Jurkat, Clone E6-1 (cell line): ENCODE measurements around the gene CKS2. TPM values are rescaled to one million over a fixed set of nuclear protein-coding genes. Genes with fewer than 3 reads are reported as not detected.
A peak's percentile ranks its signal among the peaks of the same experiment; 100 is the strongest.
"Not testable (repeated sequence)": the region's sequence is repeated elsewhere in the genome, so short reads cannot be mapped to it uniquely, and the experiment has no call there.

ENCODE experiments used
- DNase-seq: peaks from one replicate; pipeline ENCODE4 v3.0.0-alpha.2; 2011; ENCODE audit warnings: low read depth, low spot score
- H3K4me3 ChIP-seq: 2 replicates; pipeline ENCODE4 v1.5.1; 2011; ENCODE audit warnings: mild to moderate bottlenecking, low read length, control low read depth, moderate library complexity
- polyA plus RNA-seq: library from polyadenylated mRNA; unstranded; fragments of >200 nt; gene quantifications from one replicate; pipeline ENCODE4 v1.2.1, GENCODE V29; 2012; ENCODE audit warnings: missing spikeins; ENCODE audit not compliant: insufficient read length, insufficient read depth

Gene CKS2
- polyA plus RNA-seq = 517 TPM

DNA sequence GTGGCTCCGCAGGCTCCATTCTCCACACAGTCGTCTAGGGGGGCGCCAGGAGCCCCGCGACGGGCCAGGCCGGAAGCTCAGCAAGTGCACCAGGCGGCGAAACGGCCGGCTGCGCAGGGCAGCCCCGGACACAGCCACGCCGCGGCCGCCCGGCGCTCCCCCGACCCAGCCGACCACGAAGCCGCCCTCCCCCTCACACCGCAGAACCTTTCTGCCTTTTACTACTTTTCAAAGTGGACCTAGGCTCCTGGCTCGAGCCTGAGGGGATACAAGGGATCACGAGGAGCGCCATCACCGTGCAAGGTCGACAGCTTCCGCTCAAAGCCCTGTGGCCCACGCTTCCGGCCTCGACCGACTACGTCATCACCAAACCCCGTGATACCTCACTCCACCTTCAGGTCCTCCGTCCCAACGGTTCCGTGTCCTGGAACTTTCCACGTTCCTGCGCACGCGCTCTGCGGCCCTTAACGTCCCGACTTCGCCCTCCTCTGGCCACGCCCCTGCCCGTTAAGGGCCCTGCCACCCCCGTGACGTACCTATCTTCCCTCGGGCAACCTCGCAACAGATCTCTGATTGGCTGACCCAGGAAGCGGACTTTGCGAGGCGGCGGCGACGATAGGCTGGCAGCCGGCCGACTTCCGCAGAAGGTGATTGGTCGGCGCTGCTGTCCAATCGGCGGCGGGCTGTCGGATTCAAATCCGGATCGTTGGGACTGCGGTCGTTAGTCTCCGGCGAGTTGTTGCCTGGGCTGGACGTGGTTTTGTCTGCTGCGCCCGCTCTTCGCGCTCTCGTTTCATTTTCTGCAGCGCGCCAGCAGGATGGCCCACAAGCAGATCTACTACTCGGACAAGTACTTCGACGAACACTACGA is at the start of gene CKS2:
CKS2 (plus strand) TSS at position 721 of the 871 bp plus-strand sequence; CDS start at position 819, 98 bp downstream.
- DNase-seq = peak; percentile 100
- H3K4me3 ChIP-seq = peak within 1 kb of the TSS; percentile 63

DNA sequence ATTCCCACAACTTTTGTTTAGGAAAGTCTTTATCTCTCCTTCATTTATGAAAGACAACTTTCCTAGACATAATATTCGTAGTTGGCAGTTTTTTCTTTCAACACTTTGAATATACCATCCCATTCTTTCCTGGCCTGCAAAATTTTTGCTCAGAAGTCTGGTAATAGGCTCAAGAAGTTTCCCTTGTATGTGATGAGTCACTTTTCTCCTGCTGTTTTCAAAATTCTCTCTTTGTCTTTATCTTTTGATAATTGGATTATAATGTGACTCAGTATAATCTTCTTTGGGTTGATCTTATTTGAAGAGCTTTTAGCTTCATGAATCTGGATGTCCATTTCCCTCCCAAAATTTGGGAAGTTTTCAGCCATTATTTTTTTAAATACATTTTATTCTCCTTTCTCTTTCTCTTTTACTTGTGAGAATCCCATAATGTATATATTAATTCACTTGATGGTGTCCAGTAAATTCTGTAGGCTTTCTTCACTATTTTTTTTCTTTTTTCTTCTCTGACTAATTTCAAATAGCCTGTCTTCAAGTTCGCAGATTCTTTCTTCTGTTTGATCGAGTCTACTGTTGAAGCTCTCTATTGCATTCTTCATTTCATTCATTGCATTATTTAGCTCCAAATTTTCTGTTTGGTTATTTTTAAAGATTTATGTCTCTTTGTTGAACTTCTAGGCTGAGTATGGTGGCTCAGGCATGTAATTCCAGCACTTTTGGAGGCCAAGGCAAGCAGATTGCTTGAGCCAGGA is 37.3 kb upstream of the CKS2 start:
- H3K4me3 ChIP-seq = no peak overlapping the region
- no peak for DNase-seq

DNA sequence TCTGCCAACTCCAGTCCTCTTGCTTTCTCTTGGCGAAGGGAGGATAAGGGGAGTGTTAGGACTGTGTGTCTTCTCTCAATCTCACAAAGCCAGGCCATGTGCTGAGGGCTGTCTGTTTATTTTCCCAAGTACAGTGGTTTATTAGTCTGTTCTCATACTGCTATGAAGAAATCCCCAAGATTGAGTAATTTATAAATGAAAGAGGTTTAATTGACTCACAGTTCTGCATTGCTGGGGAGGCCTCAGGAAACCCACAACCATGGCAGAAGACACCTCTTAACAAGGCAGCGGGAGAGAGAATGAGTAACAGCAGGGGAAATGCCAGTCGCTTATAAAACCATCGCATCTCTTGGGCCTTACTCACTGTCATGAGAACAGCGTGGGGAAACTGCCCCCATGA is 36.2 kb upstream of the CKS2 start:
- DNase-seq = no peak
- no peak overlapping the region for H3K4me3 ChIP-seq

DNA sequence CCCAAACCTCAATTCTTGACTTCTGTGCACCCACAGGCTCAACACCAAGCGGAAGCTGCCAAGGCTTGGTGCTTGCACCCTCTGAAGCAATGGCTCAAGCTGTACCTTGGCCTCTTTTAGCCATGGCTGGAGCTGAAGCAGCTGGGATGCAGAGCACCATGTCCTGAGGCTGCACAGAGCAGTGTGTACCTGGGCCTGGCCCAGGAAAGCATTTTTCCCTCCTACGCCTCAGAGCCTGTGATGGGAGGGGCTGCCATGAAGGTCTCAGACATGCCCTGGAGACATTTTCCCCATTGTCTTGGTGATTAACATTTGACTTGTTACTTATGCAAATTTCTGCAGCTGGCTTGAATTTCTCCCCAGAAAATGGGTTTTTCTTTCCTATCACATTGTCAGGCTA is 35.0 kb upstream of the CKS2 start:
- DNase-seq, H3K4me3 ChIP-seq: not testable (repeated sequence)

DNA sequence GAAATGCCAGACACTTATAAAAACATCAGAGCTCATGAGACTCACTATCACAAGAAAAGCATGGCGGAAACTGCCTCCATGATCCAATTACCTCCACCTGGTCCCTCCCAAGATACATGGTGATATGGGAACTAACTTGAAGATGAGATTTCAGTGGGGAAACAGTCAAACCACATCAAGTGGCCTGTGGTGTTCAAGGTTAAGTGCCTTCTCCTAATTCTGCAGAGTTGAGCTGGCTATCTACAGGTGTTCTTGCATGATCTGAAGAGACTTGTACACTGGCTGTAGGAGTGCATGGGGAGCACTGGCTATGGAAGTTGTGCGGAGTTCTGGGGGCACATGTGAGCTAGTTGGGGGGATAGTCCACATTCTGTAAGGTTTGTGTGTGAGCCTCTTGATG is 34.0 kb upstream of the CKS2 start:
- no peak overlapping the region for H3K4me3 ChIP-seq
- DNase-seq = peak; percentile 95

DNA sequence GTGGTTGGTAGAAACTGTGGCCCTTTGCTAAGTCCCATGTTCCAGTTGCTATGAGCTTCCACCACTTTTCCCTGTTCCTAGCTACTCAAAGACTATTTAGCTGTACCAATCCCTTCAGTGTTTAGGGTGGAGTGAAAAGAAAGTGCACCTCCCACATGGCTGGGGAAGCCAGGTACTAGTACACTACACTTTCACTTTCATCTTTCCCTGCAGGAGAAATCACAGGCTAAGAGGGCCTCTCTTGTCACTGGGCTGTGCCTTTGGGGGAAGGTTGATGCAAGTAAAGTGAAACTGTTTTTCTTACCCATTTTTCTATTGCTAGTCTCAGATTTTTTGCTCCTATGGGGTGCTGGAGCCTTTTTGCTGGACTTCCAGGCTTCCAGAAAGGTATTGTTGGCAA is 33.5 kb upstream of the CKS2 start:
- peak; percentile 48 for DNase-seq

DNA sequence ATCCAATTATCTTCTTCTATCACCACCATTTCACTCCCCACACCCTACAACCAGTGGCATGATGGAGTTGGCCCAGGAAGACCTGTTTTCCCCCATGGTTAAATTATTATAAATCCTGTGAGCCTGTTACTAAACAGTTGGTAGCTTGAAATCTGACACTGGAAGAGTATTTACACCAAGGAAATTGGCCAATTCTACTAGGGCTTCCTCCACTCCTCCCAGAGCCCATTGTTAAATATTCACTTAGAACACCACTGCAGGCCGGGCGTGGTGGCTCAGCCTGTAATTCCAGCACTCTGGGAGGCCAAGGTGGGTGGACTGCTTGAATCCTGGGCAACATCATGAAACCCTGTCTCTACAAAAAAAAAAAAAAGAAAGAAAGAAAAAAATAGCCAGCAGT is 32.4 kb upstream of the CKS2 start:
- DNase-seq = no peak
- H3K4me3 ChIP-seq = no peak overlapping the region

More for the DNA sequence above, 33.5 kb upstream of the CKS2 start:
- H3K4me3 ChIP-seq = no peak overlapping the region

DNA sequence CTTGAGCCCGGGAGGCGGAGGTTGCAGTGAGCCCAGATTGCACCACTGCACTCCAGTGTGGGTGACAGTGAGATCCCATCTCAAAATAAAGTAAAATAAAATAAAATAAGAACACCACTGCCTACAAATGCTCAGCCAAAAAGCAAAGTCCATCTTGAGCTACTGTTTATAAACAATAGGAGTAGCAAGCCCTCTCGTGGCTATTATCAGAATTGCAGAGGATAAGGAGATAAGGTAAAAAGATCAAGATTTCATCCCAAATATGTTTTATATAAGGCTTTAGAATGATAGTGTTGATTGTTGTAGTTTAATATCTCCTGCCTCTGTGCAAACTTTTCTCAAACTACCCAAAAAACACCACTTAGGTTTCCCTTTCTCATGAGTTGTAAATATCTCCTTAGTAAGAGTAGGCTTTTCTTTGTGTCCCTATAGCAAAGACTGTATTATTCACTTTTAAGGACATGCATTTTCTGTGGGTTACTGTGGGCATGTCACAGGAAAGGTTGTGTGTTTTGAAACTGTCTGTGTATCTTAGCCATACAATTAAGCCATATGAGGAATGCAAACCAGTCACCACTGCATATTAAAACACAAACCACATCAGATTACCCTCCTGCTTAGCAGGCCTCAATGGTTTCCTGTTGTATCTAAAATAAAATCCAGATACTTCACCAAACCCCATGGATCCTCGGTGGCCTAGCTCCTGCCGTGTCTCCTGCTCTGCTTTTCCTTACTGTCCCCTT is 31.8 kb upstream of the CKS2 start:
- H3K4me3 ChIP-seq = no peak overlapping the region
- DNase-seq = peak; percentile 73

DNA sequence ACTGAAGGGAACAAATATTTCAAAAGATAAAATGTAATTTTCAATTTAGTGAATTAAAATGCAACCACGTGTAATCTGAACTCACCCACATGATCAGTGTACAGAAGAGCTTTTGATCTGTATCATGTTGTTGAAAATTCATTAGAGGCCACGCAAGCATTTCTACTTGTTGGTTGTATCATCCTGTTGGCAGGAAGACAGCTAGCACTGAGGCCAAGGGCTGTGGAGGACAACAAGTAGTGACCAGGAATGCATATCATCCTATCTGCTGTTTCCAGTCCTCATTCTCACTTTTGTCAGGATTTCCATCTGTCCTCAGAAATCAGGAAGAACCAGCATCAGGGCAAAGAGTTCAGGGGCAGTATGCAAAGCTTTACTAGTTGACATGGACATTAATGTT is 29.9 kb upstream of the CKS2 start:
- DNase-seq = no peak
- H3K4me3 ChIP-seq = no peak overlapping the region

DNA sequence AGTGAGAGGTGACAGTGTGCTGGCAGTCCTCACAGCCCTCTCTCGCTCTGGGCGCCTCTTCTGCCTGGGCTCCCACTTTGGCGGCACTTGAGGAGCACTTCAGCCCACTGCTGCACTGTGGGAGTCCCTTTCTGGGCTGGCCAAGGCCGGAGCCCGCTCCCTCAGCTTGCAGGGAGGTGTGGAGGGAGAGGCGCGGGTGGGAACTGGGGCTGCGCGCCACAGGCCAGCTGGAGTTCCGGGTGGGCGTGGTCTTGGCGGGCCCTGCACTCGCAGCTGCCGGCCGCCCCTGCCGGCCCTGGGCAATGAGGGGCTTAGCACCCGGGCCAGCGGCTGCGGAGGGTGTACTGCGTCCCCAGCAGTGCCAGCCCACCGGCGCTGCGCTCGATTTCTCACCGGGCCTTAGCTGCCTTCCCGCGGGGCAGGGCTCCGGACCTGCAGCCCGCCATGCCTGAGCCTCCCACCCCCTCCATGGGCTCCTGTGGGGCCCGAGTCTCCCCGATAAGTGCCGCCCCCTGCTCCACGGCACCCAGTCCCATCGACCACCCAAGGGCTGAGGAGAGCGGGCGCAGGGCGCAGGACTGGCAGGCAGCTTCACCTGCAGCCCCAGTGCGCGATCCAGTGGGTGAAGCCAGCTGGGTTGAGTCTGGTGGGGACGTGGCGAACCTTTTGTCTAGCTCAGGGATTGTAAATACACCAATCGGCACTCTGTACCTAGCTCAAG is 28.6 kb upstream of the CKS2 start:
- not testable (repeated sequence) for DNase-seq, H3K4me3 ChIP-seq

DNA sequence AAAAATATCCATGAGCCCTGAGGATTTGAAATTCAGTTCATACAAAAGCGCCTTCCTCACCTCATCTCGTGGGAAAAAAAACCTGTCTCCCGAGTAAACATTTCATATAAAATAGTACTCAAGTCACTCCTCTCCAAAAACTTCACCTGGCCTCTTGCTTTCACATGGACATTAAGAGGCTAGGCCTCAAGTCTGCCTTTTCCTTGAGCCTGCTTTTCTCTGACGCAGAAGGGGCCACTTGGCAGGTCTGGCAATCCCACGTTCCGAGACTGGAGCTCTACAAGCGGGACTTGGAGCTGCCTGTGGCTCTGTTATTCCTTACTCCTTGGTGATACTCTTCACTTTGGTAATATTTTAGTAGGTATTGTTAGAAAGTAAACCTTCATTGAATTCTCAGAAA is 26.9 kb upstream of the CKS2 start:
- H3K4me3 ChIP-seq = no peak overlapping the region
- DNase-seq = no peak

DNA sequence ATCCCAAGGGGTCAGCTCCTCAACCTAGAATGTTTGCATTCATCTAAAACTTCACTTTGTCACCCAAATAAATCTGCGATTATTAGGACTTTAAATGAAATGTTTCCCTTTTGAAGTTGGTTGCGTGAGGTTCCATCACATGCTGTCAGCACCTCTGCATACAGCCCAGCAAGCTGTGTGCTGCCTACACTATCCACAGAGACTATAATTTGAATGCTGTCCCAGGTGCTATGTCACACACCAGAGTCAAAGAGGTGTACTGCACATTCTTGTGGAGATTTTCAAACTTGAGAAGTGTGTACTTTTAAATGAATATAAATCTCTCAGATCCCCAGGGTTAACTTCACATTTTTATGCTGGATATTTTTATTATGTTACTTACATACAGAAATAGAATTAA is 19.3 kb upstream of the CKS2 start:
- no peak overlapping the region for H3K4me3 ChIP-seq

DNA sequence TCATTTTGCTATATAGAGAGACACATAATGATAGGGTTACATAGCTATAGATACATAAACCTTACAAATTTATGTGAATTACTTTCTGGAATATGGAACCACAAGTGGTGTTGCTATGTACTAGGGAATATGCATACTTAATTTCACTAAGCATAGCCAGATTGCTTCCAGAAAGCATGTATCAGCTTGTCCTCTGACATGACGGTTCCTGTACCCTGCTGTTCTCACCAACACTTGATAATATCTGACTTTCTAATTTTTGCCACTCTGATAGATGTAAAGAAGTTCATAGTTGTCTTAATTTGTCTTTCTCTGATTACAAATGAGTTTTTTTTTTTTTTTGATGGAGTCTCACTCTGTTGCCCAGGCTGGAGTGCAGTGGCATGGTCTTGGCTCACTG is 18.0 kb upstream of the CKS2 start:
- no peak overlapping the region for H3K4me3 ChIP-seq
- DNase-seq = no peak

More for the DNA sequence above, 19.3 kb upstream of the CKS2 start:
- no peak for DNase-seq

DNA sequence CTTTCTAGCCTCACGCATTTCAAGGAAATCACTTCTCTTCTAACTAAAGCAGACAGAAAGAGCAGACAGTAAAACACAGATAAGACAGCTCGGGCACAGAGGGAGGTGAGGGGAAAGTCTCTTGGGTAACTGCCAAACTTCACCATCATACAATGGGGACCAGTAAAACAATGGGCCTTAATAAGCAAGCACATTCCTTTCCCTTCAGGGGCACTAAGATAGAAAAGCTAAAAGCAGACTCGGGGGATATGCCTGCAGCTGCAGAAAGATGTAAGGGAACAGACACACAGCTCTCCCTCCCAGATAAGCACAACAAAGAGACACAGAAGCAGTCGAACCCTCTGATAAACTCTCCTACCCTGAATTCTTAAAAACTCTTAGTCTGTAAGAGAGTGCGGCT is 15.6 kb upstream of the CKS2 start:
- DNase-seq = no peak
- H3K4me3 ChIP-seq = no peak overlapping the region

DNA sequence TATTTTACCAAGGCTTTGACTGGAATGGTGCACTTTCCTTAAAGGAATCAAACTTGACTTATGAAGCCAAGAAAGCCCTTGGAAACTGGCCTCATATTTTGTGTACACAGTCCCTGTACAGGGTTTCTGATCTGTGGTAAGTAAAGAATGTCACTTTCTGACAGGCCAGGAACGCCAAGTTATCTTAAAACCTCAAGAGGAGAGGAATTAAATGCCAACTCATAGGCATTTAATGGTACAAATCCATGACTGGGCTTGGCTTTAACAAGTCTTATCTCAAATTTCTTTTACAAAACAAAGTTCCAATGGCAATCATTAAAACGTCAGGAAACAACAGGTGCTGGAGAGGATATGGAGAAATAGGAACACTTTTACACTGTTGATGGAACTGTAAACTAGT is 9.0 kb upstream of the CKS2 start:
- not testable (repeated sequence) for DNase-seq, H3K4me3 ChIP-seq

DNA sequence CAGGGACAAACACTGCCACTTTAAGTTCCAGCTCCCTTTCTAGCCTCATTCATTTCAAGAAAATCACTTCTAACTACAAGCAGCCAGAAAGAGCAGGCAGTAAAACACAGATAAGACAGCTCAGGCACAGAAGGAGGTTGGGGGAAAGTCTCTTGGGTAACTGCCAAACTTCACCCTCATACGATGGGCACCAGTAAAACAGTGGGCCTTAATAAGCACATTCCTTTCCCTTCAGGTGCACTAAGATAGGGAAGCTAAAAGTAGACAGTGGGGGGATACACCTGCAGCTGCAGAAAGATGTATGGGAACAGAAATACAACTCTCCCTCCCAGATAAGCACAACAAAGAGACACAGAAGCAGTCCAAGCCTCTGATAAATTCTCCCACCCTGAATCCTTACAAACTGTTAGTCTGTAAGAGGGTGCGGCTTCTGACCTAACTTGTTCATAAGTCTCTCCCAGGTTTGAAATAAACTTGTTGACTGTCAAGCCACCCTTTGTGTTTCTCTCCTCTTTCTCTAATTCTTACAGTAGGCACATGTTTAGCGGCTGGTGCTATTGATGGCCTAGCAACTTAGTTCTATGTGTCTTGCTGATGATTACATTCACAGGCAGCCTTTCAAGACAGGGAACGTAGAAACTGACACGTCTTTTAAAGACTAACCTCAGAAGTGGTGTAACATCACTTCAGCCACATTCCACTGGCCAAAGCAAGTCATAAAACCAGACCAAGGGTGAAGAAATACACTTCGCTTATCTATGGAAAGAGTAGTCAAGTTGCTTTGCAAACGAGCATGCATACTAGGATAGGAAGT is 6.8 kb upstream of the CKS2 start:
- DNase-seq = no peak
- H3K4me3 ChIP-seq = no peak overlapping the region

DNA sequence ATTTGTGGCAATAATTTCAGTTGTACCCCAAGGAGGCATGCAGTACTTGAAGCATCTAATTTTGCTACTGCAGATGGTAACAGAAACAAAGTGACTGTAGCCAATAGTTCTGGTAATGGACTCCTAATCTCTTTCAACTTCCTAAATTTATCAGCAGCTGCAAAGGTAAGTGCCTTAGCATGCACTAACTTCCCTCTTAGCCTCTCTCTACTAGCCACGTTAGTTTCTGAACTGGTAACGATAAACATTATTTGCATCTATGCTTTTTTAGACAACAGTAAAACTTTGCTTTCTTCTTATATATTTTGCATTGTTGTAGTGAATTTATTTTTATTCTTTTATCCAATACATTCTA is 6.2 kb upstream of the CKS2 start:
- no peak for DNase-seq

DNA sequence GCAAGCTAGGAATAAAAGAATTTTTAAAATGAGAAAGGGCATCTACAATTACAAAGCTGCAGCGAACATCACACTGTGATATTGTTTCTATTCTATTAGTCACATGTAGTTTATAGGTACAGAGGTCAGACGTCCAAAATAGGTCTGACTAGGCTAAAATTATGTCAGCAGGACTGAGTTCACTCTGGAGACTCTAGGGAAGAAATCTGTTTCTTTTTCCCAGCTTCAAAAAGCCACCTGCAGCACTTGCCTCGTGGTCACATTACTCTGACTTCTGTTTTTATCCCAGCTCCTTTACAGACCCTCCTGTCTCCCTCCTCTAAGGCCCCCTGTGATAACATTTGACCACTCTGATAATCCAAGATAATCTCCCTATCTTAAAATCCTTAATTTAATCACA is 5.1 kb upstream of the CKS2 start:
- H3K4me3 ChIP-seq = no peak overlapping the region
- DNase-seq = no peak

More for the DNA sequence above, 6.2 kb upstream of the CKS2 start:
- no peak overlapping the region for H3K4me3 ChIP-seq
